A673 (cell line): ENCODE results near the gene MIGA2. TPM values are rescaled to one million over a fixed set of nuclear protein-coding genes. Genes with fewer than 3 reads are reported as not detected.

Experiments
- BruUV-seq: library from RNA; stranded (reverse); fragments of 400-500 nt; replicated peaks from 2 replicates; lab custom pipeline; 2021; lab: Mats Ljungman, UMichigan
- CTCF ChIA-PET: fragments of 300-600 bp; sonication (Branson Sonifier 250); formaldehyde crosslinking; loops from one replicate; lab custom pipeline; 2022; ENCODE audit warnings: antibody characterized with exemption; lab: Charles Lee
- POLR2A ChIA-PET: fragments of 300-600 bp; sonication (Branson Sonifier 250); formaldehyde crosslinking; loops from one replicate; lab custom pipeline; 2022; ENCODE audit warnings: antibody characterized with exemption; ENCODE audit not compliant: low non-redundant PET; lab: Charles Lee
- DNase-seq: peaks from one replicate; pipeline ENCODE4 v3.0.0-alpha.2; 2015; ENCODE audit warnings: low spot score
- H3K27ac ChIP-seq: fragments of 200-600 bp; sonication (generic); 2 replicates; pipeline ENCODE4 v1.5.1; 2016; ENCODE audit warnings: mixed run types, low read depth, mild to moderate bottlenecking, mixed read lengths, antibody characterized with exemption, low read length; ENCODE audit not compliant: poor library complexity, severe bottlenecking
- H3K27me3 ChIP-seq: fragments of 200-600 bp; sonication (generic); replicated peaks from 2 replicates; pipeline ENCODE4 v1.6.1; 2017; ENCODE audit warnings: mixed run types, low read depth, mild to moderate bottlenecking, mixed read lengths, antibody characterized with exemption, low read length; ENCODE audit not compliant: insufficient read depth, poor library complexity
- H3K36me3 ChIP-seq: fragments of 200-600 bp; sonication (generic); 2 replicates; pipeline ENCODE4 v1.6.1; 2016; ENCODE audit warnings: mixed run types, mild to moderate bottlenecking, mixed read lengths, antibody characterized with exemption, low read length; ENCODE audit not compliant: insufficient read depth, poor library complexity, severe bottlenecking
- H3K4me1 ChIP-seq: fragments of 200-600 bp; sonication (generic); 2 replicates; pipeline ENCODE4 v1.6.1; 2017; ENCODE audit warnings: mixed run types, mild to moderate bottlenecking, mixed read lengths, antibody characterized with exemption, low read length; ENCODE audit not compliant: insufficient read depth, poor library complexity, severe bottlenecking
- H3K4me3 ChIP-seq: fragments of 200-600 bp; sonication (generic); 2 replicates; pipeline ENCODE4 v1.5.1; 2016; ENCODE audit warnings: low read depth, mixed run types, mild to moderate bottlenecking, mixed read lengths, low read length; ENCODE audit not compliant: poor library complexity, severe bottlenecking
- H3K9me3 ChIP-seq: fragments of 200-600 bp; sonication (generic); 2 replicates; pipeline ENCODE4 v1.6.1; 2016; ENCODE audit warnings: mixed run types, low read depth, mild to moderate bottlenecking, mixed read lengths, antibody characterized with exemption, low read length; ENCODE audit not compliant: poor library complexity, severe bottlenecking
- EZH2 ChIP-seq: fragments of 200-600 bp; sonication (generic); IDR thresholded peaks from 2 replicates; pipeline ENCODE4 v1.6.1; 2017; ENCODE audit warnings: borderline replicate concordance, low read depth, mild to moderate bottlenecking, mixed read lengths, antibody characterized with exemption, low read length; ENCODE audit not compliant: poor library complexity, severe bottlenecking
- intact Hi-C: fragments of 100-400 bp; cut with micrococcal nuclease; formaldehyde crosslinking; loops from one replicate; pipeline ENCODE4 v1.10.0; 2022; ENCODE audit not compliant: unreplicated experiment
- total RNA-seq: library from RNA; stranded (reverse); gene quantifications from 2 replicates; pipeline ENCODE4 v1.2.3, GENCODE V29; 2021
- TF ChIP-seq, protein P1 (sequence below): fragments of 300-800, 200-600 bp; sonication (generic); conservative IDR thresholded peaks from 2 replicates; pipeline ENCODE4 v1.5.1; 2017; ENCODE audit warnings: low read depth, mild to moderate bottlenecking, antibody characterized with exemption, low read length, moderate library complexity, mixed read lengths

MIGA2 gene
- total RNA-seq, 1 experiment from 2014 or later, result 27.7 TPM

DNA sequence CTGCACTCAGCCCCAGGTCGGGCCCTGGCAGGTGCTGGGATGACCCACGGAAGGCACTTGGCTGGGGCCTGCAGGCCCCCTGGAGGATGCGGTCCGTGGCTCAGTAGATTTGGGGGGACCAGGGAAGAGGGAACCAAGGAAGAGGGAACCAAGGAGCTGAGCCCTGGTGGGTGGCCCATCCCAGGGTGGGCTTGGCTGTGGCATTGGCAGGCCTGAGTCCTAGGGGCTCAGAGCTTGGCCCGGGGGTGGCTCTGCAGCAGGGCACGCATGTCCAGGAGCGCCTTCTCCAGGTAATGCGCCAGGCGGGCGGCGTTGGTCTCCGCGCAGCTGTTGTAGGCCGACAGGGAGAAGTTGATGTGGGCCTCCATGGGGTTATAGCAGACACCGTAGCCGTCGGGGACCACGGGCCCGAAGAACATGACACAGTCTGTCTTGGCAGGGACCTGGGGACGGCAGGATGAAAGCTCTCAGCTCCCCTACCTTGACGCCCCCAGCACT lies 58.8 kb downstream of the MIGA2 start:
- BruUV-seq, result no TSS peak
- Histone ChIP-seq H3K27ac (no peak overlapping the region), H3K9me3 (no peaks in the 10 kb centered on the region), H3K36me3 (peaks cover 2% of the 10 kb centered on the region), H3K4me1 (no peaks in the 10 kb centered on the region), H3K4me3 (no peak overlapping the region), H3K27me3 (no peaks in the 10 kb centered on the region)
- intact Hi-C loops, result no loop called here
- DNase-seq, result no peak
- CTCF ChIA-PET, result no interaction called here
- TF ChIP-seq, protein P1, sequence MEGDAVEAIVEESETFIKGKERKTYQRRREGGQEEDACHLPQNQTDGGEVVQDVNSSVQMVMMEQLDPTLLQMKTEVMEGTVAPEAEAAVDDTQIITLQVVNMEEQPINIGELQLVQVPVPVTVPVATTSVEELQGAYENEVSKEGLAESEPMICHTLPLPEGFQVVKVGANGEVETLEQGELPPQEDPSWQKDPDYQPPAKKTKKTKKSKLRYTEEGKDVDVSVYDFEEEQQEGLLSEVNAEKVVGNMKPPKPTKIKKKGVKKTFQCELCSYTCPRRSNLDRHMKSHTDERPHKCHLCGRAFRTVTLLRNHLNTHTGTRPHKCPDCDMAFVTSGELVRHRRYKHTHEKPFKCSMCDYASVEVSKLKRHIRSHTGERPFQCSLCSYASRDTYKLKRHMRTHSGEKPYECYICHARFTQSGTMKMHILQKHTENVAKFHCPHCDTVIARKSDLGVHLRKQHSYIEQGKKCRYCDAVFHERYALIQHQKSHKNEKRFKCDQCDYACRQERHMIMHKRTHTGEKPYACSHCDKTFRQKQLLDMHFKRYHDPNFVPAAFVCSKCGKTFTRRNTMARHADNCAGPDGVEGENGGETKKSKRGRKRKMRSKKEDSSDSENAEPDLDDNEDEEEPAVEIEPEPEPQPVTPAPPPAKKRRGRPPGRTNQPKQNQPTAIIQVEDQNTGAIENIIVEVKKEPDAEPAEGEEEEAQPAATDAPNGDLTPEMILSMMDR, result no peak
- no peak for TF ChIP-seq EZH2
- POLR2A ChIA-PET, result no interaction called here

DNA sequence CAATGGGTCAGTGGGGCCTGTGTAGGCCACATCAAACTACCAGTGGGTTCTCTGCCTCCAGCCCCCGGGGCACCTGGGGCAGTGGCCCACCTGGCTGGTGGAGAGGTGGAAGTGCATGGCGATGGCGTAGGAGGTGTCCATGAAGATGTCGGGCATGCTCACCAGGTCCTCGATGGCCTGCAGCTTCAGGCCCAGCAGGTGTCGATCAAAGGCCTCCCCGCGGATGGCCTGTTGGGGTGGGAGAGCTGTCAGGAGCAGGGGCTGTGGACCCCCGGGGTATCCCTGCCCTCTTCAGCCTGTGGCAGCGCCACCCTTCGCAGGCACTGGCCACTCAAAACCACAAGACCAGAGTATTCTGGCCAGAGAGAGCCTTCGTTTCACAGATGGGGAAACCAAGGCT lies 59.5 kb downstream of the MIGA2 start:
- BruUV-seq, result no TSS peak
- ChIA-PET POLR2A (no interaction called here), CTCF (no interaction called here)
- Histone ChIP-seq H3K27ac (no peak overlapping the region), H3K9me3 (no peaks in the 10 kb centered on the region), H3K4me3 (no peak overlapping the region), H3K4me1 (no peaks in the 10 kb centered on the region), H3K27me3 (no peaks in the 10 kb centered on the region), H3K36me3 (no peaks in the 10 kb centered on the region)
- TF ChIP-seq, protein P1, result no peak
- no peak for TF ChIP-seq EZH2
- no peak for DNase-seq
- intact Hi-C loops, result no loop called here

DNA sequence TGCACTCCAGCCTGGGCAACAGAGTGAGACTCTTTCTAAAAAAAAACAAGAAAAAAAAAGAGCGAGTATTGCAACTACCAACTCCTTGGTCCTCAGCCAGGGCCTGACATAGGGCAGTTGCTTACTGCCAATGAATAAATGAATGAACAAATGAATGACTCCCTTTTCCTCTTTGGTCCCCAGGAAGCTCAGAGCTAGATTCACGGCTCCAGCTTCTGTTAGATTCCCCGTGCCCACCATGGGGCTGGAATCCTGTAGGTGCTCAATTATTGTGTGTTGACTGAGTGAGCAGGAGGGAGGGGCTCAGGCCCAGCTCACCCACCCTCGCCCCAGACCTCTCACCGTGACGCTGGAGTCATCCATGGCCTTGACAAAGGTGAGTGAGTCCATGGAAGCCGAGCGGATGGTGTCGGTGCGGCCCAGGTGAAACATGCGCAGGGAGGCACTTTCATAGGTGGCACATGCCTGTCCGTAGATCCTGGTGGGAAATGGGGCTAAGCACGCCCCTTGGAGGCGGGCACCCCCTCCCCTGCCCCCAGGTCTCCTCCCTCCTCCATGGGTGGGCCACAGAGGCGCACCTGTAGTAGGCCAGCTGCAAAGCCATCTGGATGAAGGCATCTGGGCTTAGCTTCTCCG lies 61.4 kb downstream of the MIGA2 start:
- intact Hi-C loops, result no loop called here

More for the DNA sequence above, 61.4 kb downstream of the MIGA2 start:
- ChIA-PET POLR2A (no interaction called here), CTCF (no interaction called here)
- no peaks in the 10 kb centered on the region for H3K36me3 ChIP-seq
- no peaks in the 10 kb centered on the region for H3K4me1 ChIP-seq
- no peaks in the 10 kb centered on the region for H3K27me3 ChIP-seq
- TF ChIP-seq, protein P1, result no peak
- TF ChIP-seq EZH2, result no peak
- H3K9me3 ChIP-seq, result no peaks in the 10 kb centered on the region
- no peak overlapping the region for H3K27ac ChIP-seq
- no TSS peak for BruUV-seq
- no peak for DNase-seq
- H3K4me3 ChIP-seq, result no peak overlapping the region
